ENCODE measurements around the gene LDLRAD3.

DNA sequence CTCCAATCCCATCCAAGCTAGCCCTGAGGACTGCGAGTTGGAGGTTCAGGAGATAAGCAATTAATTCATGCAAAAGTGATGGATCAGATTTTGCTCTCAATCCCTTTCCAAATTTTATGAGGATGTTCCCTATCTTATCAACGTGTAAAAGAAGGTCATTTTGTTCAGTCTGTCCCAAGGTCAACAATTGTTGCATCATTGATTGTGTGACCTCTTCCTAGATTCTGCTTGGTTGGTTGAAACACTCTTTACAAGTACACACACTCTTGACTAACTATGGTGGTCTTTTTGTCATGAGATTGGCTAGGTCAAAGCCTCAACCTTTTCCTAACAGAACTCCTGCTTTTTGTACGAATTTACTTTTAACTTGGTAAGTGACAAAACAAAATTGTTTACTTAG lies 303.6 kb downstream of the LDLRAD3 start:
- no peak for TF ChIP-seq POLR2AphosphoS5 (IDR thresholded peaks at IDR 0.05; ENCODE audit: low read depth, low read length)
- TF ChIP-seq, protein P1, sequence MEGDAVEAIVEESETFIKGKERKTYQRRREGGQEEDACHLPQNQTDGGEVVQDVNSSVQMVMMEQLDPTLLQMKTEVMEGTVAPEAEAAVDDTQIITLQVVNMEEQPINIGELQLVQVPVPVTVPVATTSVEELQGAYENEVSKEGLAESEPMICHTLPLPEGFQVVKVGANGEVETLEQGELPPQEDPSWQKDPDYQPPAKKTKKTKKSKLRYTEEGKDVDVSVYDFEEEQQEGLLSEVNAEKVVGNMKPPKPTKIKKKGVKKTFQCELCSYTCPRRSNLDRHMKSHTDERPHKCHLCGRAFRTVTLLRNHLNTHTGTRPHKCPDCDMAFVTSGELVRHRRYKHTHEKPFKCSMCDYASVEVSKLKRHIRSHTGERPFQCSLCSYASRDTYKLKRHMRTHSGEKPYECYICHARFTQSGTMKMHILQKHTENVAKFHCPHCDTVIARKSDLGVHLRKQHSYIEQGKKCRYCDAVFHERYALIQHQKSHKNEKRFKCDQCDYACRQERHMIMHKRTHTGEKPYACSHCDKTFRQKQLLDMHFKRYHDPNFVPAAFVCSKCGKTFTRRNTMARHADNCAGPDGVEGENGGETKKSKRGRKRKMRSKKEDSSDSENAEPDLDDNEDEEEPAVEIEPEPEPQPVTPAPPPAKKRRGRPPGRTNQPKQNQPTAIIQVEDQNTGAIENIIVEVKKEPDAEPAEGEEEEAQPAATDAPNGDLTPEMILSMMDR (IDR thresholded peaks at IDR 0.05), result no peak

All from Panc1 (cell line).